ENCODE results near the gene ABCC2. TPM values are rescaled to one million over a fixed set of nuclear protein-coding genes. Genes with fewer than 3 reads are reported as not detected.
A peak's percentile ranks its signal among the peaks of the same experiment; 100 is the strongest.
"Not testable (repeated sequence)": the region's sequence is repeated elsewhere in the genome, so short reads cannot be mapped to it uniquely, and the experiment has no call there.

Gene ABCC2
- total and polyA plus RNA-seq, 2 of the 4 experiments (the other 2 are of a cell fraction) = 0.21 to 0.36 TPM

- intact Hi-C loops (cut with micrococcal nuclease) (no loop called here), in situ Hi-C loops (cut with MboI; ENCODE audit: low sequenced_read_pairs) (no loop called here), dilution Hi-C loops (cut with HindIII; ENCODE audit: low sequenced_read_pairs, unreplicated experiment) (no loop called here)
- H3K79me1 ChIP-seq (ENCODE audit: low read depth in 1 of 2, low read length in 2 of 2) = no peaks in the 10 kb centered on the region; a peak in 1 of 4 replicates
- no peak overlapping the region for H2BK20ac ChIP-seq (ENCODE audit: low read depth, low read length)
- H3K9me1 ChIP-seq (ENCODE audit: insufficient read depth, low read length) = peaks cover 14% of the 10 kb centered on the region; the same call in 1 of the 2 replicates
- H4K5ac ChIP-seq (ENCODE audit: low read depth, low read length) = no peak overlapping the region
- TF ChIP-seq RCOR1 (IDR thresholded peaks at IDR 0.05; ENCODE audit: insufficient replicate concordance, low read length) (no peak), CHD1 (IDR thresholded peaks at IDR 0.05; ENCODE audit: low read depth, low read length) (no peak), POLR2A (IDR thresholded peaks at IDR 0.05; ENCODE audit: low read depth, low read length) (no peak), MAFK (IDR thresholded peaks at IDR 0.05; ENCODE audit: low read depth, low read length) (no peak)
- TF ChIP-seq, protein P1, sequence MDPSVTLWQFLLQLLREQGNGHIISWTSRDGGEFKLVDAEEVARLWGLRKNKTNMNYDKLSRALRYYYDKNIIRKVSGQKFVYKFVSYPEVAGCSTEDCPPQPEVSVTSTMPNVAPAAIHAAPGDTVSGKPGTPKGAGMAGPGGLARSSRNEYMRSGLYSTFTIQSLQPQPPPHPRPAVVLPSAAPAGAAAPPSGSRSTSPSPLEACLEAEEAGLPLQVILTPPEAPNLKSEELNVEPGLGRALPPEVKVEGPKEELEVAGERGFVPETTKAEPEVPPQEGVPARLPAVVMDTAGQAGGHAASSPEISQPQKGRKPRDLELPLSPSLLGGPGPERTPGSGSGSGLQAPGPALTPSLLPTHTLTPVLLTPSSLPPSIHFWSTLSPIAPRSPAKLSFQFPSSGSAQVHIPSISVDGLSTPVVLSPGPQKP (IDR thresholded peaks at IDR 0.05; ENCODE audit: borderline replicate concordance, low read depth, low read length) = no peak
- peaks cover 11% of the 10 kb centered on the region for H3K4me1 ChIP-seq (ENCODE audit: control insufficient read depth, insufficient read depth, low read length)
- no peaks in the 10 kb centered on the region for H3K36me3 ChIP-seq (ENCODE audit: control insufficient read depth, insufficient read depth, low read length)
- no peak overlapping the region for H3K27ac ChIP-seq (ENCODE audit: insufficient read depth, low read length)
- H2AFZ ChIP-seq (replicated peaks; ENCODE audit: low read length, poor library complexity) = no peak overlapping the region
- no peak for DNase-seq
- ChIA-PET CTCF (no interaction called here), POLR2A (ENCODE audit: unreplicated experiment) (no interaction called here)
- 0 out of 3 replicates have a peak overlapping the region, but pooled peaks have one; percentile 43 for H2BK15ac ChIP-seq (ENCODE audit: low read depth, low read length)
- H3K18ac ChIP-seq (ENCODE audit: low read depth, low read length) = no peak overlapping the region
- no peak overlapping the region for H2BK5ac ChIP-seq (ENCODE audit: low read depth, low read length, poor library complexity, severe bottlenecking)
- H3K4me2 ChIP-seq (ENCODE audit: low read depth, low read length) = no peak overlapping the region
- 100% methylated on average over 1 of the region's 2 CpGs; no CpG with 5 or more reads in 1 of the 2 experiments for WGBS, 2 experiments (ENCODE audit: extremely low coverage in 2 of 2, insufficient read length in 1 of 2)
- H3K14ac ChIP-seq (replicated peaks; ENCODE audit: low read depth, low read length) = no peak overlapping the region; the same call in 1 of the 2 replicates
- no peaks in the 10 kb centered on the region for H3K9me3 ChIP-seq (ENCODE audit: control insufficient read depth, insufficient read depth, low read length)
- H4K8ac ChIP-seq (ENCODE audit: low read depth in 2 of 2, low read length in 2 of 2) = peak overlapping the region in 1 of 2 experiments; percentile 15; a peak in 1 of 4 replicates
- no peak overlapping the region for H2AK9ac ChIP-seq (replicated peaks; ENCODE audit: low read depth, low read length, poor library complexity)
- H3K56ac ChIP-seq (ENCODE audit: extremely low read depth, insufficient read depth, low read length) = no peak overlapping the region
- no peak overlapping the region; the same call in 1 of the 2 replicates for H3K4ac ChIP-seq (ENCODE audit: low read depth, low read length)
- no peak for ATAC-seq (ENCODE audit: low read depth)
- no peak overlapping the region for H3K4me3 ChIP-seq (ENCODE audit: insufficient read depth, low read depth, low read length)
- no peaks in the 10 kb centered on the region for H3K27me3 ChIP-seq (ENCODE audit: control insufficient read depth, insufficient read depth, low read length)
- H2AK5ac ChIP-seq (ENCODE audit: low read depth, low read length) = no peak overlapping the region
- H2BK120ac ChIP-seq (ENCODE audit: low read depth, low read length) = no peak overlapping the region
- no peak overlapping the region for H3K23ac ChIP-seq (ENCODE audit: low read depth, low read length)
- H4K20me1 ChIP-seq (ENCODE audit: insufficient read depth, low read length) = no peaks in the 10 kb centered on the region
- no TSS peak for BruUV-seq (replicated peaks)
- H4K91ac ChIP-seq (ENCODE audit: insufficient read depth, low read depth, low read length) = no peak overlapping the region
- H3K9ac ChIP-seq (ENCODE audit: low read depth, low read length) = no peak overlapping the region
These were observed 54.3 kb downstream of the ABCC2 start for GRCh38 chr10:99836711-99837110.

- H4K20me1 ChIP-seq (ENCODE audit: insufficient read depth, low read length); ATAC-seq (ENCODE audit: low read depth); H2BK20ac ChIP-seq (ENCODE audit: low read depth, low read length); H3K4me2 ChIP-seq (ENCODE audit: low read depth, low read length); H2AK9ac ChIP-seq (replicated peaks; ENCODE audit: low read depth, low read length, poor library complexity); H3K14ac ChIP-seq (replicated peaks; ENCODE audit: low read depth, low read length); H3K9me1 ChIP-seq (ENCODE audit: insufficient read depth, low read length); H3K4ac ChIP-seq (ENCODE audit: low read depth, low read length); H3K18ac ChIP-seq (ENCODE audit: low read depth, low read length); H3K23ac ChIP-seq (ENCODE audit: low read depth, low read length); H3K79me1 ChIP-seq (ENCODE audit: low read depth in 1 of 2, low read length in 2 of 2); H2BK15ac ChIP-seq (ENCODE audit: low read depth, low read length); POLR2A ChIA-PET (ENCODE audit: unreplicated experiment); H3K27ac ChIP-seq (ENCODE audit: insufficient read depth, low read length); H3K56ac ChIP-seq (ENCODE audit: extremely low read depth, insufficient read depth, low read length); H4K91ac ChIP-seq (ENCODE audit: insufficient read depth, low read depth, low read length); H3K4me3 ChIP-seq (ENCODE audit: insufficient read depth, low read depth, low read length); H3K4me1 ChIP-seq (ENCODE audit: control insufficient read depth, insufficient read depth, low read length); H3K27me3 ChIP-seq (ENCODE audit: control insufficient read depth, insufficient read depth, low read length); CTCF ChIA-PET; H2AK5ac ChIP-seq (ENCODE audit: low read depth, low read length); H4K5ac ChIP-seq (ENCODE audit: low read depth, low read length); H2BK5ac ChIP-seq (ENCODE audit: low read depth, low read length, poor library complexity, severe bottlenecking); H2AFZ ChIP-seq (replicated peaks; ENCODE audit: low read length, poor library complexity); H3K9ac ChIP-seq (ENCODE audit: low read depth, low read length); DNase-seq; H3K36me3 ChIP-seq (ENCODE audit: control insufficient read depth, insufficient read depth, low read length); dilution Hi-C loops (cut with HindIII; ENCODE audit: low sequenced_read_pairs, unreplicated experiment); BruUV-seq (replicated peaks); H4K8ac ChIP-seq (ENCODE audit: low read depth in 2 of 2, low read length in 2 of 2); H2BK120ac ChIP-seq (ENCODE audit: low read depth, low read length); H3K9me3 ChIP-seq (ENCODE audit: control insufficient read depth, insufficient read depth, low read length): not testable (repeated sequence)
- in situ Hi-C loops (cut with MboI; ENCODE audit: low sequenced_read_pairs) = loop anchor here (10.0 kb wide), 1 partner anchor 344 kb away; the partner anchor contains the start of gene ERLIN1
- intact Hi-C loops (cut with micrococcal nuclease) = loop anchor here (10.0 kb wide), 1 partner anchor 206 kb away; no protein-coding TSS in a partner anchor
- 89% methylated on average over 2 of the region's 2 CpGs; no CpG with 5 or more reads in 1 of the 2 experiments for WGBS, 2 experiments (ENCODE audit: extremely low coverage in 2 of 2, insufficient read length in 1 of 2)
These were observed 58.4 kb downstream of the ABCC2 start for GRCh38 chr10:99840859-99841258.

All from IMR-90 (cell line).